K562 (cell line): Measurements from ENCODE around the gene DUSP28. TPM values are rescaled to one million over a fixed set of nuclear protein-coding genes. Genes with fewer than 3 reads are reported as not detected.

Experiments used
- ATAC-seq: fragments of 200-7000 bp; cut with Tn5 transposase; 3 replicates; pipeline ENCODE4 v1.9.1; 2020; ENCODE audit warnings: moderate library complexity
- BruUV-seq: library from RNA; stranded (reverse); fragments of 400-500 nt; replicated peaks from 2 replicates; lab custom pipeline; 2021; lab: Mats Ljungman, UMichigan
- CTCF ChIA-PET: fragments of 300-600 bp; formaldehyde crosslinking; extraction: SDS; loops from one replicate; lab custom pipeline; 2021; ENCODE audit warnings: low intra/inter-chr PET ratio; lab: Yijun Ruan, JAX
- POLR2A ChIA-PET: fragments of 300-600, 350-650 bp; sonication (Branson Sonifier 250); formaldehyde crosslinking; extraction: SDS; loops from one replicate; lab custom pipeline; 2021; ENCODE audit warnings: antibody characterized with exemption, inconsistent platforms; lab: Yijun Ruan, JAX
- DNase-seq, 4 experiments: peaks; one replicate each; pipeline versions ENCODE4 v3.0.0 to v3.0.0-alpha.2; 2011 to 2018; ENCODE audit warnings: low spot score in 3 of 4, mixed read lengths in 3 of 4; ENCODE audit errors: extremely low read depth in 1 of 4
- FAIRE-seq: peaks from 2 replicates; lab custom pipeline; 2011; peaks lifted over from hg19 to GRCh38; lab: Jason Lieb, UNC
- H2AFZ ChIP-seq: 2 replicates; pipeline ENCODE4 v1.6.0; 2011; ENCODE audit warnings: low read depth, low read length, control low read depth, inconsistent platforms
- H3K27ac ChIP-seq: fragments of 200-600 bp; 3 replicates; pipeline ENCODE4 v1.8.0; 2011; ENCODE audit warnings: low read depth, mild to moderate bottlenecking, control low read depth, inconsistent platforms, low read length, moderate library complexity, mixed read lengths; ENCODE audit errors: extremely low read depth
- H3K27me3 ChIP-seq, 2 experiments: fragments of 300-600 bp in 1 of 2; 2 replicates in 1 of 2; 3 replicates in 1 of 2; pipeline versions ENCODE4 v1.6.0 to v1.8.0; 2011; ENCODE audit warnings: inconsistent platforms in 2 of 2, low read length in 2 of 2, mild to moderate bottlenecking in 1 of 2, mixed read lengths in 1 of 2, moderate library complexity in 1 of 2; ENCODE audit not compliant: control insufficient read depth in 2 of 2, insufficient read depth in 2 of 2
- H3K36me3 ChIP-seq: fragments of 300-600 bp; 3 replicates; pipeline ENCODE4 v1.8.0; 2011; ENCODE audit warnings: mild to moderate bottlenecking, low read length, inconsistent platforms; ENCODE audit not compliant: control insufficient read depth, insufficient read depth
- H3K4me1 ChIP-seq, 2 experiments: fragments of 200-600 bp in 1 of 2; replicated peaks in 1 of 2; 2 replicates in 1 of 2; 3 replicates in 1 of 2; pipeline versions ENCODE4 v1.5.1 to v1.8.0; 2011; ENCODE audit warnings: inconsistent platforms in 2 of 2, low read length in 2 of 2, mild to moderate bottlenecking in 1 of 2, mixed read lengths in 1 of 2, moderate library complexity in 1 of 2; ENCODE audit not compliant: control insufficient read depth in 2 of 2, insufficient read depth in 2 of 2
- H3K4me2 ChIP-seq: 2 replicates; pipeline ENCODE4 v1.6.1; 2011; ENCODE audit warnings: low read length, control low read depth, inconsistent platforms, mixed read lengths; ENCODE audit not compliant: insufficient read depth
- H3K4me3 ChIP-seq: fragments of 200-600 bp; sonication (generic), shearing (Covaris generic); 2 replicates; pipeline ENCODE4 v1.5.1; 2016; ENCODE audit warnings: control low read depth, inconsistent platforms
- H3K79me2 ChIP-seq: fragments of 200-600 bp; 3 replicates; pipeline ENCODE4 v1.8.0; 2011; ENCODE audit warnings: low read length, inconsistent platforms; ENCODE audit not compliant: control insufficient read depth, insufficient read depth
- H3K9ac ChIP-seq, 2 experiments: 2 replicates each; pipeline versions ENCODE4 v1.6.0 to v1.6.1; 2011; ENCODE audit warnings: low read depth in 2 of 2, low read length in 2 of 2, control low read depth in 1 of 2, inconsistent platforms in 1 of 2, mild to moderate bottlenecking in 1 of 2, mixed read lengths in 1 of 2; ENCODE audit not compliant: insufficient read depth in 1 of 2
- H3K9me1 ChIP-seq: one replicate; pipeline ENCODE4 v1.6.0; 2011; ENCODE audit warnings: inconsistent platforms, mild to moderate bottlenecking, low read length, moderate library complexity; ENCODE audit not compliant: control insufficient read depth, insufficient read depth
- H3K9me3 ChIP-seq: replicated peaks from 2 replicates; pipeline ENCODE4 v1.5.1; 2011; ENCODE audit warnings: low read depth, low read length, inconsistent platforms; ENCODE audit not compliant: control insufficient read depth, insufficient read depth
- H4K20me1 ChIP-seq: replicated peaks from 2 replicates; pipeline ENCODE4 v1.6.1; 2011; ENCODE audit warnings: low read length, inconsistent platforms, mixed read lengths; ENCODE audit not compliant: control insufficient read depth, insufficient read depth
- ATF1 ChIP-seq, 2 experiments: fragments of 450-650 bp in 1 of 2; IDR thresholded peaks; 2 replicates each; pipeline ENCODE4 v1.6.1; 2016; ENCODE audit warnings: missing compliant biosample characterization in 1 of 2, missing genetic modification characterization in 1 of 2
- KDM5B ChIP-seq: fragments of 200-600 bp; sonication (generic); IDR thresholded peaks from 2 replicates; pipeline ENCODE4 v1.6.1; 2012; ENCODE audit warnings: low read depth, mild to moderate bottlenecking, moderate library complexity, low read length, control low read depth, inconsistent platforms; ENCODE audit not compliant: insufficient replicate concordance
- MTA2 ChIP-seq: fragments of 450-650 bp; IDR thresholded peaks from 2 replicates; pipeline ENCODE4 v1.6.1; 2016; ENCODE audit warnings: low read depth
- PHF21A ChIP-seq: fragments of 450-650 bp; IDR thresholded peaks from 2 replicates; pipeline ENCODE4 v1.6.1; 2017; ENCODE audit warnings: low read depth, borderline replicate concordance
- PRPF4 ChIP-seq: fragments of 200-400 bp; formaldehyde crosslinking; IDR thresholded peaks from one replicate; pipeline ENCODE4 v1.6.1; 2017; ENCODE audit warnings: low read length, low read depth, mild to moderate bottlenecking; ENCODE audit not compliant: insufficient read depth, poor library complexity, severe bottlenecking
- SIX5 ChIP-seq, 2 experiments: IDR thresholded peaks; 2 replicates each; pipeline ENCODE4 v1.6.1; 2011; ENCODE audit warnings: low read length in 2 of 2, borderline replicate concordance in 1 of 2, low read depth in 1 of 2, mild to moderate bottlenecking in 1 of 2, moderate library complexity in 1 of 2; ENCODE audit not compliant: insufficient read depth in 1 of 2
- XRCC4 ChIP-seq: IDR thresholded peaks from one replicate; pipeline ENCODE4 v1.6.1; 2011; ENCODE audit not compliant: insufficient read depth, insufficient read length; ENCODE audit errors: extremely low read depth
- ZBTB26 ChIP-seq: fragments of 450-650 bp; formaldehyde crosslinking; IDR thresholded peaks from 2 replicates; pipeline ENCODE4 v1.4.0; 2022; ENCODE audit warnings: missing genetic modification characterization
- ZNF23 ChIP-seq: fragments of 250-450 bp; sonication (Bioruptor Pico); IDR thresholded peaks from 2 replicates; pipeline ENCODE4 v1.4.0; 2020; ENCODE audit warnings: mild to moderate bottlenecking
- ZNF318 ChIP-seq, 2 experiments: fragments of 450-650 bp; IDR thresholded peaks; 2 replicates each; pipeline ENCODE4 v1.6.1; 2016; ENCODE audit warnings: mild to moderate bottlenecking in 2 of 2, borderline replicate concordance in 1 of 2, low read depth in 1 of 2, moderate library complexity in 1 of 2
- WGBS: fragments of 100-300 bp; shearing (Covaris generic); methylation state at CpG from one replicate; pipeline ENCODE4 v1.1.6; 2016; ENCODE audit warnings: low coverage, mixed read lengths; ENCODE audit not compliant: insufficient coverage; ENCODE audit errors: missing lambda C conversion rate; 5-methylcytosine and 5-hydroxymethylcytosine counted together
- in situ Hi-C: fragments of 300-500 bp; cut with MboI; formaldehyde crosslinking; loops from 4 replicates; pipeline ENCODE4 v1.15.0; 2018; ENCODE audit warnings: inconsistent platforms, mixed read lengths
- intact Hi-C: fragments of 100-400 bp; cut with micrococcal nuclease; formaldehyde crosslinking; loops from 2 replicates; pipeline ENCODE4 v1.14.2; 2022
- polyA plus RNA-seq, 8 experiments: library from polyadenylated mRNA; depleted of rRNA in 4 of 8; stranded (reverse) in 5 of 8; unstranded in 3 of 8; fragments of >200 nt; fragmentation: Nextera tagmentation in 2 of 8; fragmentation: Illumina TruSeq in 1 of 8; extraction: Ambion mirVana in 2 of 8; extraction: Trizol in 1 of 8; gene quantifications; 2 replicates each; pipeline versions ENCODE4 v1.2.1 to v1.2.3, GENCODE V29; 2011 to 2014; ENCODE audit warnings: inconsistent platforms in 1 of 8, missing spikeins in 1 of 8
- total RNA-seq, 7 experiments: library from RNA; depleted of rRNA in 6 of 7; stranded (reverse); fragments of >200 nt in 6 of 7; fragmentation: Illumina TruSeq in 2 of 7; extraction: Trizol in 2 of 7; gene quantifications; 2 replicates each; pipeline versions ENCODE4 v1.2.1 to v1.2.3, GENCODE V29; 2011 to 2021; ENCODE audit warnings: low replicate concordance in 1 of 7

The DUSP28 gene
- total and polyA plus RNA-seq, 9 of the 15 experiments (the other 6 are each of a cell fraction or from before 2014, with no cell fraction given): 2.8 to 8.1 (median 4.2) TPM

- ChIA-PET POLR2A (no interaction called here), CTCF (no interaction called here)
- no peaks in the 10 kb centered on the region for H3K27me3 ChIP-seq
- H3K4me3 ChIP-seq: no peak overlapping the region
- FAIRE-seq (no peak), DNase-seq (no peak), ATAC-seq (no peak)
- 82% methylated on average over 6 of the region's 6 CpGs for WGBS
- BruUV-seq: no TSS peak
- no peak overlapping the region for H2AFZ ChIP-seq
- H3K36me3 ChIP-seq: peaks cover 29% of the 10 kb centered on the region; the same call in 2 of the 3 replicates
- H3K9me1 ChIP-seq: no peaks in the 10 kb centered on the region
- in situ Hi-C loops: no loop called here
- no peaks in the 10 kb centered on the region; the same call in 1 of the 2 replicates for H4K20me1 ChIP-seq
- intact Hi-C loops: no loop called here
- peaks cover 4 to 49% of the 10 kb centered on the region in 2 experiments; a peak in 4 of 5 replicates for H3K4me1 ChIP-seq
- no peaks in the 10 kb centered on the region for H3K9me3 ChIP-seq
- H3K9ac ChIP-seq: no peak overlapping the region
- H3K79me2 ChIP-seq: peaks cover 21% of the 10 kb centered on the region
- H3K27ac ChIP-seq: no peak overlapping the region
- no peak overlapping the region for H3K4me2 ChIP-seq
- TF ChIP-seq XRCC4 (no peak), PHF21A (no peak), ZBTB26 (no peak), KDM5B (no peak), SIX5 (IDR thresholded peaks at IDR 0.05; ENCODE audit: borderline replicate concordance in 1 of 2, insufficient read depth in 1 of 2, low read depth in 1 of 2, low read length in 2 of 2) (no peak), ATF1 (CRISPR knock-in tag; IDR thresholded peaks at IDR 0.05) (no peak), ATF1 (tag; IDR thresholded peaks at IDR 0.05) (no peak), MTA2 (no peak), PRPF4 (no peak), ZNF318 (IDR thresholded peaks at IDR 0.05; ENCODE audit: borderline replicate concordance in 1 of 2, low read depth in 1 of 2) (no peak), ZNF23 (CRISPR knock-in tag) (no peak)
Observed at GRCh38 chr2:240591226-240591625, 31.1 kb downstream of the DUSP28 start.
